Measurements from ENCODE around the gene MAPK11.

GRCh38 chr22:50280022-50280707, 10.0 kb upstream of the MAPK11 start:
- TF ChIP-seq JUNB (IDR thresholded peaks at IDR 0.05) (no peak), ATF3 (IDR thresholded peaks at IDR 0.05; ENCODE audit: borderline replicate concordance, extremely low read depth, low read depth, low read length) (no peak), ZBTB33 (IDR thresholded peaks at IDR 0.05) (no peak), ZNF687 (IDR thresholded peaks at IDR 0.05) (no peak), ZNF274 (IDR thresholded peaks at IDR 0.05; ENCODE audit: insufficient read depth, insufficient read length) (no peak), EZH2 (IDR thresholded peaks at IDR 0.05; ENCODE audit: borderline replicate concordance, control insufficient read depth, low read depth, low read length) (no peak), RAD51 (IDR thresholded peaks at IDR 0.05) (no peak), RB1 (IDR thresholded peaks at IDR 0.05; ENCODE audit: borderline replicate concordance) (no peak), CHD2 (IDR thresholded peaks at IDR 0.05; ENCODE audit: borderline replicate concordance, low read depth, low read length) (no peak), TAF1 (IDR thresholded peaks at IDR 0.05; ENCODE audit: borderline replicate concordance, low read depth, low read length) (no peak), GABPA (IDR thresholded peaks at IDR 0.05; ENCODE audit: low read depth) (no peak)

All from GM12878 (cell line).